GM21447 (cell line): ENCODE data around the gene ADGRF1.
"Not testable (repeated sequence)": the region's sequence is repeated elsewhere in the genome, so short reads cannot be mapped to it uniquely, and the experiment has no call there.

Experiments used
- ATAC-seq: cut with Tn5 transposase; IDR thresholded peaks from one replicate; pipeline ENCODE4 v1.9.1; 2021; ENCODE audit not compliant: unreplicated experiment

The ADGRF1 gene

DNA sequence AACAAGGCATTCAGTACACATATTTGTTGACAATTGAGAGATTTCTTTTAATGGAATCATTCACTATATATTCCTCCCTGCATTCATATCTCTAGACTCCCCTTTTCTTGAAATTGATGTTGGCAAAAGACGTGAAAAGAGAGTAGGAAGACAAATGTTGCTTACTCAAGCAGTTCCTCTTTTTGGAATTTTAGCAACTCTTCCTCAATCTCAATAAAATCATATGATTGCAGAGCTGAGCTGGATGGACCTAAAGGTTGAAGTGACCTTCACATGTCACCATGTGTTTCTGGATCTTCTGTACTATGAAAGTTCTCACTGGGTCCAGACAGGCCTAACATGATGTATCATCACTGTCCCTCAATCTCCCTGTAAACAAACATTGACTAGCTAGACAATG is 18.6 kb downstream of the ADGRF1 start:
- ATAC-seq, result no peak

DNA sequence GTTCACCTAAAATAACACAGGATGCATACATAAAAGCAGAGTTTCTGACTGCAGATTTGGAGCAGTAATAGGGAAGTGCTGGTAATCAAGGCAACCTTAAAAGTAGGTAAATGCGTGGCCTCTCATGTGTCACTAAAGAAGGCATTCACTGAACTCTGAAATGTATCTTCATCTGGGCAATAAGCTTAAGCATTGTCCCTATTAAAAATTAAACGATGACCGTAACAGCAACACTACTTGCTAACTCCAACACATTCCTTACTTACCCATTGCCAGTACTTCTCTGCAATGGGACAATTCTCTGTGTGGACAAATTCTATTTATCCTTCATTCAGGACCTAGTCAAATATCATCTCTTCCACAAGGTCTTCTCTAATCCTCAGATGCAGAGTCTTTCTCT is 19.9 kb downstream of the ADGRF1 start:
- no peak for ATAC-seq

DNA sequence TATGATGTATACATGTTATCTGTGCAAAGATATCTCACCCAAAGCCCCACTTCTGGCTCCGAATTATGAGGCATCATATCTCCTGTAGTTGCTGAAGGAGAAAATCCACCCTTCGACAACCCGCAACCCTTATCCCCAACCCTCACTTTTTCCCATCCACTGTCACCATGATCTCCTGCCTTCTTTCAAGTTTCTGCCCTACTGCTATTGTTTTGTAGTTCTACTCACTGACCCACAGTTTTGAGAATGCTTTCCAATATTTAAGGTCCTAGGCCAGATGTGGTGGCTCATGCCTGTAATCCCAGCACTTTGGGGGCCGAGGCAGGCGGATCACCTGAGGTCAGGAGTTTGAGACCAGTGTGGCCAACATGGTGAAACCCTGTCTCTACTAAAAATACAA is 22.2 kb downstream of the ADGRF1 start:
- ATAC-seq, result no peak

DNA sequence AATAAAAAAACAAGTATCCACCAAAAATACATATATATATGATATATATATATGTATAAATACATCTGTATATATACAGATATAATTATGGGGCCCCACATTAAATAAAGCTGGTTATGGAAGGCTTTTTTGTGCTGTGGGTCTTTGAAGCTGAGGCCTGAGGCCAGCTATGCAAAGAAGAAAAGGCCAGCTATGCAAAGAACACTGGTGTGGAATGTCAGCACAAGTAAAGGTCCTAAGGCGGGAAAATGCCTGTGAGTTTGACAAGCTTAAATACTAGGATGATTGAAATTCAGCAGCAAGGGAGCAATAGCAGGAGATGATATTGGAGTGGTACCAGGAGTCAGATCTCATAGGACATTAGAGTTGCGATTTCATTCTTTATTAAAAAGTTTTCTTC is 25.2 kb downstream of the ADGRF1 start:
- no peak for ATAC-seq

DNA sequence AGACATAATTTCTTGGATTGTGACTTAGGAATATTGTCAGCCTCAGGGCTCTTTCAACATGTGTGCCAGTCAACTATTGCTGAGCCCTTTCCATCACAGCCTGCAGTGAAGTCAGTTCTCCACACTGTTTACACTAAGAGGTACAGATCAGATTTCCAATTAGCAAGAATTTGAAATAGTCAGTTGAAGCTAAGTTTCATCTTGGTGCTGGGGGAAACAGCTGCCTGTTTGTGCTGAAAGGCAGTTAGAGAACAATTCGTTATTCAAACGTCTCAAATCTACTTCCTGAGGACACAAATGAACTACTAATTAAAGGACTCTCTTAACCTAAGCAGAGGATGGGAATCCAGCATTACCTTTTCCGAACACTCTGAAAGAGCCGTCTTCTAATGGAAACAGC is 25.9 kb downstream of the ADGRF1 start:
- ATAC-seq, result no peak

DNA sequence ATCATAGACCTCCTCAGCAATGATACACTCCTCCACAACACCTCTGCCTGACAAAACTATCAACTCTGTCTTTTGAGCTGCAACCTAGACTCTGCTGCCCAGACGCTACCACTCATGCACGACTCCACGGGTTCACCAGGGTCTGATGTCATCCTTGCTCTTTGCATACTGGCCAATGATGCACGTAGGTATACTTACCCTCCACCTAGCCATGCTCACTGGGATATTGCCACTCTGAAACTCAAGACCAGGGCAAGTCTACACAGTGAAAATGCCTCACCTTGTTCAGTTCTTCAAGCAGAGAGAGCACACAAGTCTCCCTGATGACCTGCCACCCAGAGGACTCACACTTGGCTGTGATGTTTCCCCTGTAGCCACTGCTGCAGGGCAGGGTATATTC is 27.7 kb downstream of the ADGRF1 start:
- ATAC-seq, result no peak

DNA sequence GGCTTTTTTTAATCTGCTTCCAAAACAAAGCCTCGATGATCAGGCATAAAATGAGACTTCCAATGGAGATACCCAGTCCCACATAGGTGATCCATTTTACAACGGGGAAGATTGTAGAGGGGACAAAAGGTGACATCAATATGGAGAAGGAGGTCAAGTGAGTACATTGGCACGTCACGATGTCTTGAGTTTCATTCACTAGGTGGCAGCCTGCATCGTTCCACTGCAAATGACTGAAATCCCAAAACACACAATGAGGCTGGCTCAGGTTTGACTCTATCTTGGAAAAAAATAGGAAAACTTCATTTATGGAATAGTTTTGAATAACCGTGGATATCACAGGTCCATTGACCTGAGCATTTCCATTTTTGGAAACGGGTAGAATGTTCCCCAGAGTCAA is 32.5 kb downstream of the ADGRF1 start:
- no peak for ATAC-seq

DNA sequence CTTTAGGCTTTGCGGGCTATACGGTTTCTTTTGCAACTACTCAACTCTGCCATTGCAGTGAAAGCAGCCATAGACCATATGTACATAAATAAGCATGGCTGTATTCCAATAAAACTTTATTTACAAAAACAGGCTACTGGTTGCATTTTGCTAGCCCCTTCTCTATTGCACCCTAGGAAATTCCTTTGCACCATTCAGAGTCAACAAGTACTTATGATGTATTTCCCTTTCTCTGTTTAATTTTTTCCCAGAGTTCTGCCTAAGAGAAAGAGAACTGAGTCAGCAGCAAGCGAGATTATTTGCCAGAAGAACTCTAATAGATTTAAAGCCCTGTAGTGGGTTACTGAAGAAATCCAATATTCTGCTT is 33.8 kb downstream of the ADGRF1 start:
- no peak for ATAC-seq

DNA sequence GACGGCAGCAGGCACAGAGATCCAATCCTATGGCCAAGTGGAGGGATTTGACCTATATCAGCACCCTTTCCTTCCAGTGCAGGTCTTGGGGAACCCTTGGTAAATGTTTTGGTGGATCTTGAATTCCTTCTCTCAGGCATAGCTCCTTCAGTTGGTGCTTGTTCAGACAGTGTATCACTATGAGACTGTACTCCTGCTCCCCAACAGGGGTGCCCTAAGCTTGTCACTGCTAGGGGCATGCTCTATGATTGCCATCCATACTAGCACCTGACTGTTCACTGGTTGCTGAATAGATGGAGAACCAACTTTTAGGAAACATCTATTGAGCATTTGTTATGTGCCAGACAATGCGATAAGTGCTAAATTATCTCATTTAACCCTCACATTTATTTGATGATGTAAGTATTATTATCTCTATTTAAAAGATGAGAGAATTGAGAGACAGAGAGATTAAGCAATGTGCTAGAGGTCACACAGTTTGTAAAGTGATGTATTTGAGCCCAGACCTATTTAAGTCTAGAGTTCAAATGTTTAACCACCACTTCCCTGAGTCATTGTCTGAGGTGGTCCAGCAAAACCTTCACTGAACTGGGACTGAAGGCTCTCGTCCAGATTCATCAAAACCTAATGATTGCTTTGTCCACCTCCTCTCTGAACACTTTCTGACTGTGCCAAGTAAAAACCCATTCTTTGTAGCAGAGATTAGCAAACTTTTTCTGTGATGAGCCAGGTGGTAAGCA is 34.3 kb downstream of the ADGRF1 start:
- ATAC-seq, result no peak

DNA sequence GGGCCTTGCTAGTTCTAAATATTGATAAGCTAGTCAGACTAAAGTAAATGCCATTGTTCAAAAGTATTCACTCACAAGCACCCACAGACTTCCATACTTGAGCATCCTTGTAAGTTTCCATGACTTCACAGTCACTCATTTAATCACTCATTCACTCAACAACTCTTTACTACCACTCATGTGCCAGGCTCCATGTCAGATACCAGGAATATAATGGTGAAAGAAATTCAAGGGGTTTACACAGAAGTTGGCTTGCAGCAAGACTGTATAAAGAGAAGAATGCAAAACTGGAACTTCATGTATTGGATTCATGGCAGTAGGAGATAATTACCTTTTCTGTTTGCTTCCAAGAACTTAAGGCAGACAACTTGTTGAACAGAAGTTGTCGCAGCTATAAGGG is 36.6 kb downstream of the ADGRF1 start:
- no peak for ATAC-seq

DNA sequence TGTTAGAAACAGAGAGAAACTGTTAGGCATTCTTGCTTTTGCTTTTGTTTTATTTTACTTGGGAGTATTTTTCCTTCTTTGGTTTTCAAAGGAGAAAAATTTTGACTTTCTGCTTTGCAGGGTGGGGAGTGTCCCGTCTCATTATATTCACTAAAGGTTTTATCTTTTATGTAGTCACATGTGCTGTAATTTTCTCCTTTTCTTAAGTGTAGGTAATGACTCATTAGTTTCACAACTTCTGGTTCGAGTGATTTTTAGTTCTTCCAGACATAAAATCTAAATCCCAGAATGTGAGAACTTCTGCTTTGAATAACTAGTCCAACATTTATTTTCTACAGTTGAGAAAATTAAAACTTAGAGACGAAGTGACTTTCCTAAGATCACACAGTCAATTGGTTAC is 37.7 kb downstream of the ADGRF1 start:
- ATAC-seq, result no peak

DNA sequence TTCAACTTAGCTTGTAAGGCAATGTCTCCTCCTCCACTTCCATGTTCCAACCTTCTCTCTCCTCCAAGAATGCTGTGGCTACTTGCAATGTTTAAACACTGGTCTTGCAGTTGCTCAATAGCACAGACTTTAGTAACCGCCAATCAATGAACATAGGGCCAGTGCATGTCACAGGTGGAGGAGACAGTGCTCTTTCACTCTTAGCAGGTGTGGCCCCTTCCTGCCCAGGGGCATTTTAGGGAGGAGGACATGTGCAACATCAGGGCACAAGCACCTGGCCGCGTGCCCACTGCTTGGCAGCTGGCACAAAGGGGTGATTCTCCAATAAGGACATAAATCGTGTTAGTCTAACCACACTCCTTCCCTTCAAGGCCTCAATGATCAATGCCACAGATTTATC is 41.3 kb downstream of the ADGRF1 start:
- ATAC-seq, result no peak

DNA sequence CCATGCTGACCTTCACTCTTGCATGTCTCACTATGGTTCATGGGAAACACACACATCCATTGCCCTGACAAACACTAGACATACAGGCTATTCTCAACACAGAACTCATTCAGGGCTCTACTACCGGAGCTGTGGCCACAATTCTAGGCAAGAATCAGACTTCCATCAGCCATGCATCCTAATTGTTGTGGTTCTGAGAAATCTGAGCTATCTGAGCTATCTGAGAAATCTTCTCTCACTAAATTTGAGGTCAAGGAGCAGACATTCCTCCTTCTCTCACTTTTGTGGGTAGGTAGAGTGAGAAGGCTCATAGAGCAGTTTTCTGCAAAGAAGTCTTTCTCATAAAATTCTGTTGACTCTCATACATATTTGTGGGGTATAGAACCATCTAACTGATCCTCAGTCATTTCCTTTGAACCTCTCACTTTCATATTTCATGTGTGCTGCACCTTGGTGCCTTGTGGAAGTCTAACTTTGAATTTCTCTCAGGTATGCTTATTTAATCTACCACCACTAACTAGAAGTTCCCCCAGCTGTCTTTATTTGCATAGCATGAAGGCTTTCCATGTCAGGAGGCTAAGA is 43.6 kb downstream of the ADGRF1 start:
- no peak for ATAC-seq

DNA sequence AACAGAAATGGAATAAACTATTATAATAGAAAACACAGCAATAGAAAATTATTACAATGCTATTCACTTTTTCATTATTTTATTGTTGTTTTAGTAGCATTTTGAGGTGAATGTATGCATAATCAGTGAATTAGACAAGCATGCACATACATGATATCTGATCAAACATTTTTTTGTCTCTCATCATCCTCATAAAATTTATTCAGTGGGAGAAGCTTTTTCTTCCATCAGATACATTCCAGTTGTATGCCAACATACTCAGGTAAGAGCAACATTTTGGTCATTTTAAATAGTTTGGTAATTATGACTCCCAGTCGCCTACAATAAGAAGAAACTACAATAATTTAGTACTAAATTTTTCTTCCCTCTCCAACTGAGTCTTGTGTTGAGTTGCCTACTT is 44.5 kb downstream of the ADGRF1 start:
- no peak for ATAC-seq

DNA sequence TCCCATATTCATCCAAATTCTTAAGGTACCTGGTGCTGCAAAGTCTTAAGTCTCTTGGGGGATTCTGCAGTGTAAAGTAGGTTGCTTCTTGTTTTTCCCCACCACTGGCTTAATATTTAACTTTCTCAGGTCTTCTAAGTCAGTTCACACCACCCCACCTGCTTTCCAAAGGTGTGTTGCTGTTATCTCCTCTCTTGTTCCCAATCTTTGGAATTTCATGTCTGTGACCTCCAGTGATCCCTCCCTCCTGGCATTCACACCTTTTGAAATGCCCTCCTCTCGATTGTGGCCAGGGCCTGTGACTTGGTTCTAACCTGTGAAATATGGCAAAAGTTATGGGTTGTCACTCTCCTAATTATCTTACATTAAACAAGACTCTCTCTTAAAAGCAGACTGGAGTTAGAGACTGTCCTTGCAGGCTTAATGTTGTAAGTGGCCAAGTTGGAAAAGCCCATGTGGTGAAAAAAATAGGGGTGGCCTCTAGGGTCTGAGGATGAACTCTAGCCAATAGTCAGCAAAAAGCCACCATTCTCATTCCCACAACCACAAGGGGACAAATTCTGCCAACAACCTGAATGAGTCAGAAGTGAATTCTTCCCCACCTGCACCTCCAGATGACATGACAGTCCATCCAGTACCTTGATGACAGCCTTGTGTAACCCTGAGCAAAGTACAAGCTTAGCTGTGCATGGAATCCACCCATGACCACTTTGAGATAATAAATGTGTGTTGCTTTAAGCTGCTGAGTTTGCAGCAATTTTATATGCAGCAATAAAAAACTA is 45.1 kb downstream of the ADGRF1 start:
- no peak for ATAC-seq

DNA sequence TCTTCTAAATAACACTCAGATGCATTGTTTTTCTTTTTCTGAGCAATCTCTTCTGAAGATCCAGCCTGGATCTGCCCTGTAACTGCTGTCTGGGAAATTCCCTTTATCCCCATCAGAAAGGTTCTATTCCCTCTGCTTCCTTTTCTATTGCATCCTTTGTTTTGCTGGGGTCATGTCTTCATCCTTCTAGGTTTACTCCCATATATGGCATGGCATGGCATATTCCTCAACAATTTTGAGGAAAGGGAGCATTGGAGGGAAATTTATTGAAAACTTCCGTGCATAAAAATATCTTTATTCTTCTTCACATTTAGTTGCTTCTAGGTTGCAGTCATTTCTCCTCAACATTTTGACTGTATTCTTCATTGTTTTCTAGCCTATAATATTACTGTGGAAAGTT is 47.2 kb downstream of the ADGRF1 start:
- no peak for ATAC-seq

DNA sequence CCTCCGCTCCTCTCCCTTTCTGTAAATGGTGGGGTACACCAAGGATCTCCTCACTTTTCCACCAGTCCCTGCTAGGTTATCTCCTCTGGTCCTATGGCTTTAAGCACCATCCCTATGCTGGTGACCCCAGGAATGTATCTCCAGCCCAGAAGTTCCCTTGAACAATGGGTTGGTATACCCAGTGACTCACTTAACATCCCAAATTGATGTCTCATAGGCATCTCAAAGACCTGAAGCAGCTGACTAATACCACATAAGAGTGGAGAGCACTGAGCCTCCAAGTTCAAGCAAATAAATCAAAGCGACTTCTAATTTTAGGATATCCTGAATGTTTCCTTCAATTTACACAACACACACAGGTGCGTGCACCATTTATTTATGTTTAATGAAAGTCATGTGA is 48.3 kb downstream of the ADGRF1 start:
- ATAC-seq, result no peak

DNA sequence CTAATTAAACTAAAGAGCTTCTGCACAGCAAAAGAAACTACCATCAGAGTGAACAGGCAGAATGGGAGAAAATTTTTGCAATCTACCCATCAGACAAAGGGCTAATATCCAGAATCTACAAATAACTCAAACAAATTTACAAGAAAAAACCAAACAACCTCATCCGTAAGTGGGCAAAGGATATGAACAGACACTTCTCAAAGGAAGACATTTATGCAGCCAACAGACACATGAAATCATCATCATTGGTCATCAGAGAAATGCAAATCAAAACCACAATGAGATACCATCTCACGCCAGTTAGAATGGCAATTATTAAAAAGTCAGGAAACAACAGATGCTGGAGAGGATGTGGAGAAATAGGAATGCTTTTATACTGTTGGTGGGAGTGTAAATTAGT is 49.7 kb downstream of the ADGRF1 start:
- ATAC-seq, result not testable (repeated sequence)

DNA sequence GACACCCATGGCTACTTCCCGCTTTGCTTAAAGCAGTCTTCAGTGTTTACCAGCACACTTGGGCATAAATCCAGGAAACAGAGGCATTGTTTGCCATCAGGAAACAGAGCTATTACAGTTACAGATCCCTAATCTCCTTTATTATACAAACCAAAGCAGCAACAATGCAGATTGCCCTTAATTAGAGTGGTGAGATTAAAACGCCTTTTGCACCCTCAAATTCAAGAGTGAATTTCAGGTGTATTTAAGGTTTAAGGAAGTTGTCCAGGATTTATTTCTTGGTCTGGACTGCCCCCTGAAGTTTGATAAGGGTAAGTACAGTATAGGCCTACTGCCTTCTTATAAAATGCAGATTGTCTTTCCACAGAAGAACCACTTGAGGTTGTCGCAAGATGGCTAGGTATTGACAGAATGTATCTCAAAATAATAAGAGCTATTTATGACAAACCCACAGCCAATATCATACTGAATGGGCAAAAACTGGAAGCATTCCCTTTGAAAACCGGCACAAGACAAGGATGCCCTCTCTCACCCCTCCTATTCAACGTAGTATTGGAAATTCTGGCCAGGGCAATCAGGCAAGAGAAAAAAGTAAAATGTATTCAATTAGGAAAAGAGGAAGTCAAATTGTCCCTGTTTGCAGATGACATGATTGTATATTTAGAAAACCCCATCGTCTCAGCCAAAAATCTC is 51.2 kb downstream of the ADGRF1 start:
- ATAC-seq, result not testable (repeated sequence)

DNA sequence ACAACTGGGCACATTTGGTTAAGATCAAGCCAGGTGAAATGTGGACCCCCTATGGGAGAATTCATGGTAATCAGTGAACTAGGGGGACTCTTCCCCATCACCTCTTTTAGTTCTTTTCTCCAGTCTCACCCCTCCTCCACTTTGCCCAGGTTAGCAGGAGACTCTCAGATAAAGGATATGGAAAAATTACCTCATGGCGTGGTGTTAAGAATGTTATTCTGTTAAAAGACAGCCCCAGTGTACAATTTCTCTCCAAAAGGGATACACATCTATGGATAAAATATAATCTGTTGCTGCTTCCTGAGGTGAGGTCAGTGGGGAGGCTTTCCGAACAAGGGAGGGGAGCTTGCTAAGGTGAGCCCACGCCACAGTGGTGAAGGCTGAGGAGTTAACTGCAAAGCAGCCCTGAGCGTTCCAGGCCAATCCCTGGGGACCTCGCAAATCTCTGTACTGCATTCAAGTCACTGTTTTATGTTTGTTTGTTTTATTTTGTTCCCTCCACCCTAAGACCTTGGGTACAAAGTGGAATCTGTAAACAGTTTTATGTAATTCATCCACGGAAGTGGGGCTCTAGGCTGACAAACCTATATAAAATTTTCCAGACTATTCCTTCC is 52.0 kb downstream of the ADGRF1 start:
- no peak for ATAC-seq

DNA sequence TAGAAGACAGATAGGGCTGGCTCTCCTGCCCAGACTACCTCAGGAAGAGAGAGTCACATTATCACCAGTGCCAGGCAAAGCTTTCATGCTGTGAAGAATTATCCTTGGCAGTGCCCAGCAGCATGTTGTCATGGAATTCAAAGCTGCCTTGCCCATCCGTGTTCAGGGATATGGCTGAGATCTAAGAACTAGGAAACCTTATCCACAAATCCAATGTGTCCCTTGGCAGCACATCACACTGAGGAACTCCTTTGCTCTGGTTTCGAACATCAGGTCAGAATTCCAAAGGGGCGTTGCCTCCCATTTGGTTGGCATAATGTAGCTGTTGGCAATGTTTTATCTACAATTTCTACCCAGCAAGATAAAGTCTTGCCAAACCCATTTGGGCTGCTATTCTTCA is 52.7 kb downstream of the ADGRF1 start:
- no peak for ATAC-seq
